ENCODE measurements around the gene SPIN3. TPM values are rescaled to one million over a fixed set of nuclear protein-coding genes. Genes with fewer than 3 reads are reported as not detected.
"Not testable (repeated sequence)": the region's sequence is repeated elsewhere in the genome, so short reads cannot be mapped to it uniquely, and the experiment has no call there.

The SPIN3 gene
- total RNA-seq, 1 donor from 2014 or later, result 9.3 TPM

GRCh38 chrX:56968980-56969379, 26.4 kb downstream of the SPIN3 start:
- Mint-ChIP-seq H3K4me3 (ENCODE audit: unreplicated experiment) (no peak overlapping the region), H3K27ac (ENCODE audit: unreplicated experiment) (no peak overlapping the region), H3K36me3 (ENCODE audit: low read depth) (peaks cover 1% of the 10 kb centered on the region), H3K4me1 (ENCODE audit: low read depth) (no peaks in the 10 kb centered on the region), H3K9me3 (ENCODE audit: low read depth) (peaks cover 11% of the 10 kb centered on the region), H3K27me3 (ENCODE audit: low read depth) (no peaks in the 10 kb centered on the region)
- TF ChIP-seq CTCF (IDR thresholded peaks at IDR 0.05), result no peak
- no peak for DNase-seq (ENCODE audit: low spot score)

GRCh38 chrX:56963377-56963776, 32.0 kb downstream of the SPIN3 start:
- Mint-ChIP-seq H3K27ac (ENCODE audit: unreplicated experiment) (no peak overlapping the region), H3K4me3 (ENCODE audit: unreplicated experiment) (no peak overlapping the region), H3K4me1 (ENCODE audit: low read depth) (no peaks in the 10 kb centered on the region), H3K36me3 (ENCODE audit: low read depth) (peaks cover under 1% of the 10 kb centered on the region), H3K9me3 (ENCODE audit: low read depth) (peaks cover 27% of the 10 kb centered on the region), H3K27me3 (ENCODE audit: low read depth) (no peaks in the 10 kb centered on the region)
- TF ChIP-seq CTCF (IDR thresholded peaks at IDR 0.05), result no peak
- DNase-seq (ENCODE audit: low spot score), result no peak

- H3K4me1 Mint-ChIP-seq (ENCODE audit: low read depth), result peaks cover 16% of the 10 kb centered on the region
- no peak for TF ChIP-seq CTCF (IDR thresholded peaks at IDR 0.05)
- H3K36me3 Mint-ChIP-seq (ENCODE audit: low read depth), result peaks cover 11% of the 10 kb centered on the region
- DNase-seq (ENCODE audit: low spot score), result no peak
- no peak overlapping the region for H3K4me3 Mint-ChIP-seq (ENCODE audit: unreplicated experiment)
- no peak overlapping the region for H3K27ac Mint-ChIP-seq (ENCODE audit: unreplicated experiment)
- peaks cover 62% of the 10 kb centered on the region for H3K9me3 Mint-ChIP-seq (ENCODE audit: low read depth)
- H3K27me3 Mint-ChIP-seq (ENCODE audit: low read depth), result no peaks in the 10 kb centered on the region
These were observed 47.6 kb downstream of the SPIN3 start for GRCh38 chrX:56947699-56948098.

GRCh38 chrX:56946201-56946600, 49.1 kb downstream of the SPIN3 start:
- peaks cover 16% of the 10 kb centered on the region for H3K4me1 Mint-ChIP-seq (ENCODE audit: low read depth)
- not testable (repeated sequence) for DNase-seq (ENCODE audit: low spot score); H3K27me3 Mint-ChIP-seq (ENCODE audit: low read depth); H3K36me3 Mint-ChIP-seq (ENCODE audit: low read depth); H3K4me3 Mint-ChIP-seq (ENCODE audit: unreplicated experiment); H3K27ac Mint-ChIP-seq (ENCODE audit: unreplicated experiment)
- peaks cover 57% of the 10 kb centered on the region for H3K9me3 Mint-ChIP-seq (ENCODE audit: low read depth)

- DNase-seq (ENCODE audit: low spot score); H3K36me3 Mint-ChIP-seq (ENCODE audit: low read depth); H3K4me3 Mint-ChIP-seq (ENCODE audit: unreplicated experiment); H3K27ac Mint-ChIP-seq (ENCODE audit: unreplicated experiment); H3K27me3 Mint-ChIP-seq (ENCODE audit: low read depth): not testable (repeated sequence)
- peaks cover 56% of the 10 kb centered on the region for H3K9me3 Mint-ChIP-seq (ENCODE audit: low read depth)
- peaks cover 16% of the 10 kb centered on the region for H3K4me1 Mint-ChIP-seq (ENCODE audit: low read depth)
These were observed 50.1 kb downstream of the SPIN3 start for GRCh38 chrX:56945226-56945625.

GRCh38 chrX:56943264-56943663, 52.1 kb downstream of the SPIN3 start:
- Mint-ChIP-seq H3K9me3 (ENCODE audit: low read depth) (peaks cover 53% of the 10 kb centered on the region), H3K4me3 (ENCODE audit: unreplicated experiment) (no peak overlapping the region), H3K4me1 (ENCODE audit: low read depth) (peaks cover 16% of the 10 kb centered on the region), H3K27me3 (ENCODE audit: low read depth) (no peaks in the 10 kb centered on the region), H3K36me3 (ENCODE audit: low read depth) (no peaks in the 10 kb centered on the region), H3K27ac (ENCODE audit: unreplicated experiment) (no peak overlapping the region)
- DNase-seq (ENCODE audit: low spot score), result no peak
- TF ChIP-seq CTCF (IDR thresholded peaks at IDR 0.05), result no peak

Other genes with a start within 250 kb of the SPIN3 start
- gene SPIN2B, start 126.0 kb upstream of the SPIN3 start, total RNA-seq, result 12.9 to 24.2 TPM (median 13.9 TPM) in 3 replicates
- gene SPIN2A, start 141.9 kb upstream of the SPIN3 start, total RNA-seq, result 0.54 to 2.3 TPM (median 1.0 TPM) in 3 replicates